NCI-H1048 (cell line): ENCODE measurements around the gene NCF4.

ENCODE experiments used
- DNase-seq: peaks from one replicate; lab custom pipeline; 2025; lab: John Stamatoyannopoulos, UW

The NCF4 gene

DNA sequence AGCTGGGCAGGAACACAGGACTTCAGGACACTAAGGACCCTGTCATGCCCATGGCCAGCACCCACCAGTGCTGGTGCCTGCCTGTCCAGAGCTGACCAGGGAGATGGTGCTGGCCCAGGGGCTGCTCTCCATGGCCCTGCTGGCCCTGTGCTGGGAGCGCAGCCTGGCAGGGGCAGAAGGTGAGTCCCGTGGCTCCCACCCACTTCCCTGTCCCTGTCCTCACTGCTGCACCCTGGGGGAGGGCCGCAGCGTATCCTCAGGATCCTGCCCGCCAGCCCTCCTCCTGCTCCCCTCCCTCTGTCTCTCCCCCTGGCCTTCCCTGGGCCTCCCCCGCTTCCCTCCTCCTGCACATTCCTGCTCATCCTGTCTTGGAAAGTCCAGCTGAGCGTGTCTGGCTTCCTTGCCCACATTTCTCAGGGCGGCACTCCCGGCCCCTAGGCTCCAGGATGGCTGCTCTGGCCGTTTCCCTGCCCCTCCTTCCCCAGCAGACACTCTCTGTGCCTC is 61.4 kb downstream of the NCF4 start:
- no peak for DNase-seq

DNA sequence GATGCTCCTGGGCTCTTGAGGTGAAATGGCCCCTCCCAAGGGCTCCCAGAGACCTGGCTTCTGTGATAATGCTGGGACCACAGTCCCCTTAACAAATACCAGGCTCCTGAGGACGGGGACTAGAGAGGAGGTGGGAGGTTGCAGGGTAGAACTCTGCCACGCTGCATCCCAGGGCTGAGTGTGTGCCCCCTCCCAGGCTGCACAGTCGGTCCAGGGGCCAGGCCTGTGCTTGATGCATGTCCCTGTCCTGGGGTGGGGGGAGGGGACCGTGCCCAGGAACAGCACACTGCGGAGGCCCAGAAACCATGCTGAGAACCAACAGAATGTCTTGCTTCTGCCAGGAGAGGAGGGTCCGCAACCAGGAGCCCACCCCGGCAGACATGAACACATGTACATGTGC is 61.9 kb downstream of the NCF4 start:
- no peak for DNase-seq

DNA sequence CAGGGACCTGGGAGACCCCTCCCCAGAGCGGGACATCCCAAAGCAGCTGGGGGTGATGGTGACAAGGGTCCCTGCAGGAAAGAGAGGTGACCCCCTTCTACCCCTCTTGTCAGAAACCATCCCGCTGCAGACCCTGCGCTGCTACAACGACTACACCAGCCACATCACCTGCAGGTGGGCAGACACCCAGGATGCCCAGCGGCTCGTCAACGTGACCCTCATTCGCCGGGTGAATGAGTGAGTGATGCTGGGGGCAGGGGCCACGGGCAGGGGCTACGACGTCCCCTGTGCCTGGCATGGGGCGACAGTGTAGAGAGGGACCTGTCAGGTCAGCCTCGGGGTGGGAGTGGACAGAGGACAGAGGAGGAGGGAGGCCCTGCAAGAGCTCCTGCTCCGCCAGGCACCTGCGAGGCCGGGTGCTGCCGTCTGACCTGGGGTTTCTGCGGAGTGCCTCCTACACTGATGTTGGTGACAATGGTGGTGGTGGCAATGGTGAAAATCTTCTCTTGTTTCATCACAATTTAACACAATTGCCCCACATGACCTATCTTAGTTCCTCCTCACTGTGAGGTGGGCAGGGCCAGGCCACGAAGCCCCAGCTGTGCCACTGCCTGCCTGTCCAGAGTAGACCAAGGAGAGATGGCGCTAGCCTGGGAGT is 62.5 kb downstream of the NCF4 start:
- DNase-seq, result no peak

DNA sequence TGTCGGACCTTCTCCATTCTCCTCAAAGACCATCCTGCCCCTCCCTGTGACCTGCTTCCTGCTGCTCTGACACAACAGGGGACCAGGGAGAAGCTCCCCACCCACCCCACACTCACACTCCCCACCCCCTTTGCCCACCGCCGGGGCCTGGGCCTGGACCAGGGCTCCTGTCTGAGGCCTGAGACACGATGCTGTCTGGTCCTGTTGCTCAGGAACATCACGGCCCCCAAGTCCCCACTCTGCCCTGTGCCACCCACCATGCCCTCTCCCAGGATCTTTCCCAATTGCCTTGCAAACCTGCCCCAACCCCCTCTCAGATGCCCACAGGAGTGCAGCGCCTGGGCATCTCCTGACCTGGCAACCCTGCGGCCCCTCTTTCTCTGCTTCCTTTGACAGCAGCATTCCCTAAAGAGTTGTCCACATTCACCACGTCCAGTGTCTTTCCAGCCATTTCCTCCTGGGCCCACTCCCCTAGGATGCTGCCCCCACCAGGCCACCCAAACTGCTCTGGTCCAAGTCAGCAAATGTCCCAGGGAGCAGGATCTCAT is 63.4 kb downstream of the NCF4 start:
- DNase-seq, result no peak

DNA sequence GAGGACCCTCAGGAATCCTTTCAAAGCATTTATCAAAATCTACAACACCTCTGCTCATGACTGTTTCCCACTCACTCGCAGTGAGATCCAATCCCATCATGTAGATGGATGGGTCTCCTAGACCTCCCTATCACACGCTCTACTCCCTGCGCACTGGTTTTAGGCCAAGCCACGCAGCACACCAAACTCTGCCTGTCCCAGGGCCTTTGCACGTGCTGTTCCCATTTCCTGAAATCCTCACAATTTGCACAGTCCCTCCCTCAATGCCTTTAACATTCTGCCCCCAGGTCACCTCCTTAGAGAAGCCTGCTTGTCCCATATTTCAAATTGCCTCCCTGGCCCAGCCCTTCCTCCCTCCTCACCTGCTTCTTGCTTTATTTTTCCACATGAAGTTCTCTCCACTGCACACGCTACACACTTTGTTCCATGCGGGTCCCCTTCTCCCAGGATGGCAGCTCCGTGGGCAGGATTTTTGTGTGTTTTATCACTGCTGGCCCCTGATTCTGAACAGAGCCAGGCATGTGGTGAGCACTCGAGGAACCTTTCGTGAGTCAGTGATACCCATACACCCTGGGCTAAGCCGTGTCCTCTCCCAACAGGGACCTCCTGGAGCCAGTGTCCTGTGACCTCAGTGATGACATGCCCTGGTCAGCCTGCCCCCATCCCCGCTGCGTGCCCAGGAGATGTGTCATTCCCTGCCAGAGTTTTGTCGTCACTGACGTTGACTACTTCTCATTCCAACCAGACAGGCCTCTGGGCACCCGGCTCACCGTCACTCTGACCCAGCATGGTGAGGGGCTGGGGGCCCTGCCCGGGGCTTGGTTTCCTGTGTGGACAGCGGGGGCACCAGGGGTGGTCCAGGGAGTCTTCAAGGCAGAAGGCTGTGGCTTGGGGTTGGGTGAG is 64.8 kb downstream of the NCF4 start:
- DNase-seq, result no peak

DNA sequence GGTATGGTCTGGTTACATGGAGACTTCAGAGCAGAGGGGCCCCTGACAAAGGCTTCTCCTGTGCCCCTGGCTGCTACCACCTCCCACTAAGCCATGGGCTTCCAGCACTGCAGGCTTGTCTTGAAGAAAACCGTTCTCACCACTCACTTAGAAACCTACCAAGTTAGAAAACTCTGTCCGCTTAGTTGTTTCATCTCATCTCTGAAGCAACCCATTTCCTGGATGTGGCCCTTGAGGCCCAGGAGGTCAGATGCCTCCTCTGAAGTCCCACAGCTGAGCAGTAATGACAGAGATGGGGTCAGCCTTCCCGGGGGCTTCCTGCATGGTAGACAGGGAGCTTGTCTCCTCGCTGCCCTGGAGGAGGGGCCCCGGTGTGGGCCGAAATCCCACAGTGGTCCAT is 65.5 kb downstream of the NCF4 start:
- no peak for DNase-seq

DNA sequence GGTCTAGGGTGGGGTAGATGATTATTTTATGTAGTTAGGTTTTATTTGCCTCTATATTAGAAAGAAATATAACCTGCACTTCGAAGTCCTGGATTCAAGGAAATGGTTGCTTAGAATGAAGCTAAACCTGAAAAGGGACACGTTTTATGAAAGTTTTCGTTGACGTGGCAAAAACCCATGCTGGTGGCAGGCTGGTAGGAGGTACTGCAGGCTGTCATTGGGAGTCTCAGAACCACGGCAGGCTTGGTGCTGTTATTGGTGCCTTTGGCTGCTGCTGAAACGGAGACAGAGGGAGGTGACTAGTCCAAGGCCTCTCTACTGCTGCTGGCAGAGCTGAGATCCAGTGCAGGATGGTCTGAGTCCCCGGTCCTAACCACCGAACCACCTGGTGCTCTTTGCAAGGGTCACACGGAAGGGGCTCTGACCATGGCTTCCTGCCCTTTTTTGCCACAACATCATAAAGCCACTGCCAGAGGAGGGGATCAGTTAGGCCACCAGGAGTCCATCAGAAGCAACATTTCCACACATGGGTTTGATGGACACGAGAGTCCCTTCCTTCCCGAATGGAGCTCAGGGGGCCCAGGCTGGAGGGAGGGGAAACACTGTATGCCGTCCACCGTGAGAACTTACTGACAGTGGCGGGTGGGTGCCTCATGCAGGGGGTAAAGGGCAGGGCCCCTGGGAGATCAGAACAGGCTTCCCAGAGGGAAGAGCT is 66.1 kb downstream of the NCF4 start:
- DNase-seq, result no peak
